Measurements from ENCODE around the gene SCAPER. TPM values are rescaled to one million over a fixed set of nuclear protein-coding genes. Genes with fewer than 3 reads are reported as not detected.

SCAPER gene
- polyA plus RNA-seq, 1 donor from 2014 or later, result 77.1 TPM

DNA sequence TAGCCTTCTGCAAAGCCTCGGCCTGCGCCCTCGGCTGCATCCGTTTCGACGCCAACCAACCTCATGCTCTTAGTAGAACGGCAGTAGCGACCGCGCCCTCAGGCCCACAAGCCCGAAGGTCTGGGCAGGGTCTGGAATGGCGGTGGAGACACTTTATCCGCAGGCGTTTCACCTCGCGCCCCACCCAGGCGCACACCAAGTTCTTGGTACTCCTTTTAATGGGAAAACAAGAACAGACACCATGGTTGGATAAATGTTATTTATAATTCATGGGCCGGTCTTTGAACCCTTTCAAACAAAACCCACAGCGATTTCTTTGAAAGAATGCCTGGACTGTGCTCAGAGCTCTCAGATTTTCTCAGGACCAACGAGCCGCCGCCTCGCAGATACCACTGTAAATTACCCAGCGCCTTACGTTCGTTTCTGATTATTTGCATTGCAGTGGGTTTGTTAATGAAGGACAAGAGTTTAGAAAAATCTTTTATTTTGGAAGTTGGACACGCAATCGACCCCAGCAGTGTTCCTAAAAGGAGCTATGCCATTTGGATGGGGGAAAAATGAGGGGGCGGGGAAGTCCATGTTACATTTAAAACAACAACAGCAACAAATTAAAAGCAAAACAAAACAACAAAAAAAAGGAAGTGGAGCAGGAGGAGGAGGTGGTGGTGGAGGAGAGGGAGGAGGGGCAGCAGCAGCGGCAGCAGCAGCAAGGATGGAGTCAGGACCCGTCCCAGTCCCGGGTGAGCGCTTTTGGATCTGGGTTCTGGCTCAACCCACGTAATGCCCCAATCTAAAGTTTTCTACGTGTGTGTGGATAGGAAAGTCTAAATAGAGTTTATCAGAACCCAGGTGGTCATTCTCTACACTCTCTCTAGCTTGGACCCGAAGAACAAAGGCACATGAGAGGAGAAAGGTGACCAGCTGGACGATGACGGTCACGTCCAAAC, 569.6 kb downstream of the SCAPER start:
- peaks cover 81% of the 10 kb centered on the region for H3K27me3 ChIP-seq (ENCODE audit: insufficient read depth, low read depth, low read length)
- no peaks in the 10 kb centered on the region for H3F3A ChIP-seq (ENCODE audit: insufficient read depth, low read length, poor library complexity, severe bottlenecking)
- H3K36me3 ChIP-seq (ENCODE audit: insufficient read depth, low read length), result no peaks in the 10 kb centered on the region
- H3K9me2 ChIP-seq (ENCODE audit: insufficient read depth, low read length), result no peaks in the 10 kb centered on the region
- no peaks in the 10 kb centered on the region for H4K20me1 ChIP-seq (ENCODE audit: insufficient read depth)
- no peak overlapping the region for H3K4me3 ChIP-seq (ENCODE audit: low read length)
- no peak overlapping the region for H2AFZ ChIP-seq (ENCODE audit: low read depth, low read length)
- H3K4me2 ChIP-seq (ENCODE audit: low read length), result no peak overlapping the region
- peaks cover 4% of the 10 kb centered on the region for H3K9me3 ChIP-seq (ENCODE audit: low read length)
- no peak for TF ChIP-seq RAD21 (conservative IDR thresholded peaks at IDR 0.05)
- TF ChIP-seq POLR2AphosphoS5 (IDR thresholded peaks at IDR 0.05), result peak; percentile 73
- no peak overlapping the region for H3K9ac ChIP-seq (ENCODE audit: low read length)
- H3K79me2 ChIP-seq (replicated peaks; ENCODE audit: insufficient read depth, low read length), result no peaks in the 10 kb centered on the region
- H3K27ac ChIP-seq (ENCODE audit: low read length), result no peak overlapping the region

GRCh38 chr15:76334438-76335306, 570.5 kb downstream of the SCAPER start:
- H3K9me3 ChIP-seq (ENCODE audit: low read length), result peaks cover 4% of the 10 kb centered on the region
- H3K9ac ChIP-seq (ENCODE audit: low read length), result no peak overlapping the region
- no peaks in the 10 kb centered on the region for H3K9me2 ChIP-seq (ENCODE audit: insufficient read depth, low read length)
- TF ChIP-seq SMC3 (conservative IDR thresholded peaks at IDR 0.05; ENCODE audit: poor library complexity) (no peak), RAD21 (conservative IDR thresholded peaks at IDR 0.05) (no peak), TAF1 (IDR thresholded peaks at IDR 0.05; ENCODE audit: low read depth) (no peak), POLR2AphosphoS5 (IDR thresholded peaks at IDR 0.05) (no peak), EZH2 (IDR thresholded peaks at IDR 0.05; ENCODE audit: borderline replicate concordance, insufficient read depth, low read length, poor library complexity, severe bottlenecking) (no peak), MXI1 (conservative IDR thresholded peaks at IDR 0.05; ENCODE audit: poor library complexity, severe bottlenecking) (no peak)
- TF ChIP-seq, protein P1, sequence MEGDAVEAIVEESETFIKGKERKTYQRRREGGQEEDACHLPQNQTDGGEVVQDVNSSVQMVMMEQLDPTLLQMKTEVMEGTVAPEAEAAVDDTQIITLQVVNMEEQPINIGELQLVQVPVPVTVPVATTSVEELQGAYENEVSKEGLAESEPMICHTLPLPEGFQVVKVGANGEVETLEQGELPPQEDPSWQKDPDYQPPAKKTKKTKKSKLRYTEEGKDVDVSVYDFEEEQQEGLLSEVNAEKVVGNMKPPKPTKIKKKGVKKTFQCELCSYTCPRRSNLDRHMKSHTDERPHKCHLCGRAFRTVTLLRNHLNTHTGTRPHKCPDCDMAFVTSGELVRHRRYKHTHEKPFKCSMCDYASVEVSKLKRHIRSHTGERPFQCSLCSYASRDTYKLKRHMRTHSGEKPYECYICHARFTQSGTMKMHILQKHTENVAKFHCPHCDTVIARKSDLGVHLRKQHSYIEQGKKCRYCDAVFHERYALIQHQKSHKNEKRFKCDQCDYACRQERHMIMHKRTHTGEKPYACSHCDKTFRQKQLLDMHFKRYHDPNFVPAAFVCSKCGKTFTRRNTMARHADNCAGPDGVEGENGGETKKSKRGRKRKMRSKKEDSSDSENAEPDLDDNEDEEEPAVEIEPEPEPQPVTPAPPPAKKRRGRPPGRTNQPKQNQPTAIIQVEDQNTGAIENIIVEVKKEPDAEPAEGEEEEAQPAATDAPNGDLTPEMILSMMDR (IDR thresholded peaks at IDR 0.05; ENCODE audit: poor library complexity, severe bottlenecking), result no peak
- TF ChIP-seq, protein P2, sequence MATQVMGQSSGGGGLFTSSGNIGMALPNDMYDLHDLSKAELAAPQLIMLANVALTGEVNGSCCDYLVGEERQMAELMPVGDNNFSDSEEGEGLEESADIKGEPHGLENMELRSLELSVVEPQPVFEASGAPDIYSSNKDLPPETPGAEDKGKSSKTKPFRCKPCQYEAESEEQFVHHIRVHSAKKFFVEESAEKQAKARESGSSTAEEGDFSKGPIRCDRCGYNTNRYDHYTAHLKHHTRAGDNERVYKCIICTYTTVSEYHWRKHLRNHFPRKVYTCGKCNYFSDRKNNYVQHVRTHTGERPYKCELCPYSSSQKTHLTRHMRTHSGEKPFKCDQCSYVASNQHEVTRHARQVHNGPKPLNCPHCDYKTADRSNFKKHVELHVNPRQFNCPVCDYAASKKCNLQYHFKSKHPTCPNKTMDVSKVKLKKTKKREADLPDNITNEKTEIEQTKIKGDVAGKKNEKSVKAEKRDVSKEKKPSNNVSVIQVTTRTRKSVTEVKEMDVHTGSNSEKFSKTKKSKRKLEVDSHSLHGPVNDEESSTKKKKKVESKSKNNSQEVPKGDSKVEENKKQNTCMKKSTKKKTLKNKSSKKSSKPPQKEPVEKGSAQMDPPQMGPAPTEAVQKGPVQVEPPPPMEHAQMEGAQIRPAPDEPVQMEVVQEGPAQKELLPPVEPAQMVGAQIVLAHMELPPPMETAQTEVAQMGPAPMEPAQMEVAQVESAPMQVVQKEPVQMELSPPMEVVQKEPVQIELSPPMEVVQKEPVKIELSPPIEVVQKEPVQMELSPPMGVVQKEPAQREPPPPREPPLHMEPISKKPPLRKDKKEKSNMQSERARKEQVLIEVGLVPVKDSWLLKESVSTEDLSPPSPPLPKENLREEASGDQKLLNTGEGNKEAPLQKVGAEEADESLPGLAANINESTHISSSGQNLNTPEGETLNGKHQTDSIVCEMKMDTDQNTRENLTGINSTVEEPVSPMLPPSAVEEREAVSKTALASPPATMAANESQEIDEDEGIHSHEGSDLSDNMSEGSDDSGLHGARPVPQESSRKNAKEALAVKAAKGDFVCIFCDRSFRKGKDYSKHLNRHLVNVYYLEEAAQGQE (IDR thresholded peaks at IDR 0.05; ENCODE audit: borderline replicate concordance), result no peak
- no peak overlapping the region for H3K27ac ChIP-seq (ENCODE audit: low read length)
- no peaks in the 10 kb centered on the region for H4K20me1 ChIP-seq (ENCODE audit: insufficient read depth)
- no peak overlapping the region for H2AFZ ChIP-seq (ENCODE audit: low read depth, low read length)
- no peaks in the 10 kb centered on the region for H3F3A ChIP-seq (ENCODE audit: insufficient read depth, low read length, poor library complexity, severe bottlenecking)
- no peak overlapping the region for H3K4me3 ChIP-seq (ENCODE audit: low read length)
- no peaks in the 10 kb centered on the region for H3K79me2 ChIP-seq (replicated peaks; ENCODE audit: insufficient read depth, low read length)
- H3K4me2 ChIP-seq (ENCODE audit: low read length), result no peak overlapping the region
- no peaks in the 10 kb centered on the region for H3K36me3 ChIP-seq (ENCODE audit: insufficient read depth, low read length)
- peaks cover 72% of the 10 kb centered on the region for H3K27me3 ChIP-seq (ENCODE audit: insufficient read depth, low read depth, low read length)
